Brain microvascular endothelial cell (primary cell): ENCODE data around the gene ACSF2.

ENCODE experiments used
- DNase-seq: peaks from one replicate; pipeline ENCODE4 v3.0.0-alpha.2; 2020
- H3K27ac ChIP-seq: fragments of 250-450 bp; sonication (Bioruptor Pico); 2 replicates; pipeline ENCODE4 v1.5.1; 2020; ENCODE audit warnings: mild to moderate bottlenecking, moderate library complexity
- H3K27me3 ChIP-seq: fragments of 250-450 bp; sonication (Bioruptor Pico); replicated peaks from 2 replicates; pipeline ENCODE4 v1.5.1; 2020; ENCODE audit warnings: mild to moderate bottlenecking
- H3K36me3 ChIP-seq: fragments of 250-450 bp; sonication (Bioruptor Pico); replicated peaks from 2 replicates; pipeline ENCODE4 v1.5.1; 2020; ENCODE audit warnings: mild to moderate bottlenecking
- H3K4me3 ChIP-seq: 2 replicates; pipeline ENCODE4 v1.5.1; 2011; ENCODE audit warnings: low read depth, mild to moderate bottlenecking, control low read depth, low read length, moderate library complexity
- CTCF ChIP-seq: IDR thresholded peaks from 2 replicates; pipeline ENCODE4 v1.5.1; 2011; ENCODE audit warnings: low read depth, mild to moderate bottlenecking, moderate library complexity, low read length, control low read depth, inconsistent platforms; ENCODE audit errors: missing control alignments
- in situ Hi-C: cut with HindIII; loops from 2 replicates; pipeline ENCODE4 v1.10.0; 2017; ENCODE audit warnings: low sequenced_read_pairs, low pct_ligation_motif_present

Gene ACSF2

GRCh38 chr17:50458701-50459676 lies 33.0 kb downstream of the ACSF2 start:
- no peak for TF ChIP-seq CTCF
- Histone ChIP-seq H3K27ac (no peak overlapping the region), H3K4me3 (no peak overlapping the region), H3K36me3 (no peaks in the 10 kb centered on the region), H3K27me3 (no peaks in the 10 kb centered on the region)
- in situ Hi-C loops = no loop called here
- peak; percentile 6 for DNase-seq

- DNase-seq = no peak
- no peaks in the 10 kb centered on the region for H3K27me3 ChIP-seq
- no peak overlapping the region for H3K27ac ChIP-seq
- no peaks in the 10 kb centered on the region for H3K36me3 ChIP-seq
- H3K4me3 ChIP-seq = no peak overlapping the region
- TF ChIP-seq CTCF = no peak
- in situ Hi-C loops = no loop called here
These were observed 33.7 kb downstream of the ACSF2 start for GRCh38 chr17:50459756-50460155.

GRCh38 chr17:50460831-50461526 lies 35.0 kb downstream of the ACSF2 start:
- TF ChIP-seq CTCF = no peak
- Histone ChIP-seq H3K36me3 (no peaks in the 10 kb centered on the region), H3K4me3 (no peak overlapping the region), H3K27ac (no peak overlapping the region), H3K27me3 (no peaks in the 10 kb centered on the region)
- in situ Hi-C loops = no loop called here
- no peak for DNase-seq

GRCh38 chr17:50461550-50462132 lies 35.6 kb downstream of the ACSF2 start:
- in situ Hi-C loops = no loop called here
- Histone ChIP-seq H3K36me3 (no peaks in the 10 kb centered on the region), H3K27ac (no peak overlapping the region)

GRCh38 chr17:50462446-50462845 lies 36.4 kb downstream of the ACSF2 start:
- Histone ChIP-seq H3K27ac (no peak overlapping the region), H3K4me3 (no peak overlapping the region), H3K27me3 (no peaks in the 10 kb centered on the region), H3K36me3 (no peaks in the 10 kb centered on the region)
- in situ Hi-C loops = no loop called here
- no peak for DNase-seq
- no peak for TF ChIP-seq CTCF

More at GRCh38 chr17:50461550-50462132, 35.6 kb downstream of the ACSF2 start:
- no peak for DNase-seq
- no peak for TF ChIP-seq CTCF
- no peak overlapping the region for H3K4me3 ChIP-seq
- no peaks in the 10 kb centered on the region for H3K27me3 ChIP-seq
